Measurements from ENCODE around the gene STIM1. TPM values are rescaled to one million over a fixed set of nuclear protein-coding genes. Genes with fewer than 3 reads are reported as not detected.
"Not testable (repeated sequence)": the region's sequence is repeated elsewhere in the genome, so short reads cannot be mapped to it uniquely, and the experiment has no call there.

STIM1 gene
- total RNA-seq, 1 experiment from 2014 or later: 15.2 TPM

- Histone ChIP-seq H3K4ac (ENCODE audit: low read depth, low read length) (no peak overlapping the region), H2BK12ac (ENCODE audit: insufficient read length, low read depth, low read length) (no peak overlapping the region), H4K8ac (replicated peaks; ENCODE audit: insufficient read length, low read depth, low read length) (no peak overlapping the region), H3K4me1 (ENCODE audit: insufficient read depth, low read length) (no peaks in the 10 kb centered on the region), H2BK120ac (ENCODE audit: low read depth, low read length, poor library complexity, severe bottlenecking) (no peak overlapping the region), H3K18ac (ENCODE audit: insufficient read length, low read depth, low read length) (no peak overlapping the region), H3K27me3 (ENCODE audit: insufficient read depth, low read length) (no peaks in the 10 kb centered on the region), H3K79me1 (ENCODE audit: insufficient read depth, low read depth, low read length, poor library complexity, severe bottlenecking) (no peaks in the 10 kb centered on the region), H2BK20ac (ENCODE audit: low read depth, low read length, poor library complexity, severe bottlenecking) (no peak overlapping the region), H4K5ac (ENCODE audit: insufficient read length, low read depth, low read length) (no peak overlapping the region), H3K9ac (ENCODE audit: extremely low read depth, insufficient read length, low read length) (no peak overlapping the region), H3K27ac (ENCODE audit: insufficient read length, low read depth, low read length) (no peak overlapping the region), H3T11ph (ENCODE audit: low read length) (no peak overlapping the region), H3K56ac (ENCODE audit: insufficient read length, low read depth, low read length) (no peak overlapping the region), H2BK15ac (ENCODE audit: low read depth, low read length) (no peak overlapping the region), H4K20me1 (ENCODE audit: control insufficient read depth, insufficient read depth, insufficient read length) (no peaks in the 10 kb centered on the region), H2AFZ (ENCODE audit: low read length) (no peak overlapping the region), H2AK5ac (ENCODE audit: insufficient read length, low read length) (no peak overlapping the region), H3K9me3 (ENCODE audit: control insufficient read depth, low read depth, low read length) (no peaks in the 10 kb centered on the region), H3K14ac (ENCODE audit: insufficient read depth, low read length) (no peak overlapping the region), H2BK5ac (ENCODE audit: insufficient read length, low read length) (no peak overlapping the region), H4K91ac (ENCODE audit: insufficient read length, low read depth, low read length) (no peak overlapping the region), H3K23ac (ENCODE audit: insufficient read length, low read depth, low read length) (no peak overlapping the region), H3K23me2 (ENCODE audit: insufficient read length, low read depth, low read length, poor library complexity, severe bottlenecking) (no peaks in the 10 kb centered on the region), H3K79me2 (ENCODE audit: insufficient read depth, low read length) (no peaks in the 10 kb centered on the region), H3K4me2 (ENCODE audit: insufficient read depth, insufficient read length, low read length) (no peak overlapping the region)
- no peak overlapping the region for H3K27ac Mint-ChIP-seq
- H3K9me3 Mint-ChIP-seq: peaks cover 0 to 6% of the 10 kb centered on the region in 2 experiments; a peak in 3 of 5 replicates
- no peak overlapping the region for H3K4me3 Mint-ChIP-seq
- H3K4me1 Mint-ChIP-seq: no peaks in the 10 kb centered on the region
- no peak for DNase-seq
- H3K36me3 Mint-ChIP-seq (ENCODE audit: insufficient read depth in 1 of 3, low read depth in 3 of 3): no peaks in the 10 kb centered on the region
- H3K27me3 Mint-ChIP-seq (ENCODE audit: low read depth): peaks cover 6% of the 10 kb centered on the region
- TF ChIP-seq CTCF (conservative IDR thresholded peaks at IDR 0.05): no peak
Measured at GRCh38 chr11:4008116-4008515, 152.7 kb downstream of the STIM1 start.

GRCh38 chr11:4016602-4017001, 161.1 kb downstream of the STIM1 start:
- H3K4me3 Mint-ChIP-seq; H3K23me2 ChIP-seq (ENCODE audit: insufficient read length, low read depth, low read length, poor library complexity, severe bottlenecking); H3K4me1 Mint-ChIP-seq; H3K14ac ChIP-seq (ENCODE audit: insufficient read depth, low read length); H3K27me3 Mint-ChIP-seq (ENCODE audit: low read depth); H3K18ac ChIP-seq (ENCODE audit: insufficient read length, low read depth, low read length); H2BK5ac ChIP-seq (ENCODE audit: insufficient read length, low read length); H3K4ac ChIP-seq (ENCODE audit: low read depth, low read length); H3K23ac ChIP-seq (ENCODE audit: insufficient read length, low read depth, low read length); H2BK120ac ChIP-seq (ENCODE audit: low read depth, low read length, poor library complexity, severe bottlenecking); H3K79me2 ChIP-seq (ENCODE audit: insufficient read depth, low read length); H2BK12ac ChIP-seq (ENCODE audit: insufficient read length, low read depth, low read length); H3K9me3 ChIP-seq (ENCODE audit: control insufficient read depth, low read depth, low read length); H3K27ac Mint-ChIP-seq; H3K9ac ChIP-seq (ENCODE audit: extremely low read depth, insufficient read length, low read length); H3K36me3 Mint-ChIP-seq (ENCODE audit: insufficient read depth in 1 of 3, low read depth in 3 of 3); H3T11ph ChIP-seq (ENCODE audit: low read length); H3K9me3 Mint-ChIP-seq; H2BK20ac ChIP-seq (ENCODE audit: low read depth, low read length, poor library complexity, severe bottlenecking); H3K27me3 ChIP-seq (ENCODE audit: insufficient read depth, low read length); H2AFZ ChIP-seq (ENCODE audit: low read length); H3K4me2 ChIP-seq (ENCODE audit: insufficient read depth, insufficient read length, low read length); H4K91ac ChIP-seq (ENCODE audit: insufficient read length, low read depth, low read length); H4K20me1 ChIP-seq (ENCODE audit: control insufficient read depth, insufficient read depth, insufficient read length); H3K56ac ChIP-seq (ENCODE audit: insufficient read length, low read depth, low read length); H2BK15ac ChIP-seq (ENCODE audit: low read depth, low read length); H3K27ac ChIP-seq (ENCODE audit: insufficient read length, low read depth, low read length); H2AK5ac ChIP-seq (ENCODE audit: insufficient read length, low read length); H3K79me1 ChIP-seq (ENCODE audit: insufficient read depth, low read depth, low read length, poor library complexity, severe bottlenecking); H4K5ac ChIP-seq (ENCODE audit: insufficient read length, low read depth, low read length); H4K8ac ChIP-seq (replicated peaks; ENCODE audit: insufficient read length, low read depth, low read length); H3K4me1 ChIP-seq (ENCODE audit: insufficient read depth, low read length): not testable (repeated sequence)
- WGBS (ENCODE audit: extremely low coverage, insufficient read length, low lambda C conversion rate): no CpG with 5 or more reads among the region's 9 CpGs
- peak; percentile 36 for DNase-seq

Data from H9 (cell line).